PFSK-1 (cell line): ENCODE measurements around the gene STAMBP.

Experiments
- FOXP2 ChIP-seq: optimal IDR thresholded peaks from 2 replicates; pipeline ENCODE3; 2011; ENCODE audit warnings: borderline replicate concordance, control low read depth, inconsistent platforms; ENCODE audit not compliant: insufficient read depth; ENCODE audit errors: extremely low read length, extremely low read depth
- POLR2AphosphoS5 ChIP-seq: IDR thresholded peaks from 2 replicates; pipeline ENCODE4 v1.6.1; 2012; ENCODE audit warnings: low read depth, mild to moderate bottlenecking, control low read depth, low read length, moderate library complexity
- REST ChIP-seq, 2 experiments: IDR thresholded peaks; 2 replicates each; pipeline versions ENCODE4 v1.6.1 to v1.8.0; 2011 to 2012; ENCODE audit warnings: low read depth in 2 of 2, low read length in 2 of 2, control low read depth in 1 of 2, inconsistent platforms in 1 of 2, mild to moderate bottlenecking in 1 of 2, moderate library complexity in 1 of 2; ENCODE audit not compliant: insufficient read depth in 1 of 2
- SIN3A ChIP-seq: IDR thresholded peaks from 2 replicates; pipeline ENCODE4 v1.6.1; 2012; ENCODE audit warnings: mild to moderate bottlenecking, low read length, moderate library complexity, borderline replicate concordance; ENCODE audit not compliant: insufficient read depth
- TAF1 ChIP-seq: IDR thresholded peaks from 2 replicates; pipeline ENCODE4 v1.6.1; 2012; ENCODE audit warnings: low read length, control low read depth, borderline replicate concordance; ENCODE audit not compliant: insufficient read depth

- no peak for TF ChIP-seq FOXP2
- TF ChIP-seq SIN3A: no peak
- no peak for TF ChIP-seq POLR2AphosphoS5
- TF ChIP-seq TAF1: no peak
- no peak for TF ChIP-seq REST (IDR thresholded peaks at IDR 0.05; ENCODE audit: insufficient read depth in 1 of 2, low read depth in 2 of 2, low read length in 2 of 2)
These were observed 7.1 kb upstream of the STAMBP start for GRCh38 chr2:73821669-73822068.
